Activated CD4-positive, CD25-positive, alpha-beta regulatory T cell (primary cell): ENCODE results near the gene RHOT1.

ENCODE experiments used
- DNase-seq, 4 experiments: peaks; one replicate each; lab custom pipeline; 2025; lab: John Stamatoyannopoulos, UW

Gene RHOT1

DNA sequence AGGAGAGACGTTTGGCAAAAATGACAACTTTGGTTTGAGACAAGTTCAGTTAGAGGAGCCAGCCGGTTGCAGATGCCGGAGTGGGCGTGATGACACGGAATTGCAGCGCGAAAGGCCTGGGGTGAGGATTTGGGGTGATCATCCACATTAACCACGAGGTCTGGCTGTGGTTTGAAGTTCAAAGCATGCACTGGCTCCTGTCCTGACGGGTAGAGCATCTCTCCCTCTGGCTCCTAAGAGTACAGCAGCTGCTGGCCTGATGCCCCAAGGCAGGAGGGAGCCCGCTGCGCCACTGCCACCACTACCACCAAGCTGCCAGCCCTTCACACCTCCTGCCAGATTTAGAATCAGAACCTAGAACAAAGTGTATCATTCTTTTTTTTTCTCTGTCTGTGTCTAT is 127.1 kb downstream of the RHOT1 start:
- DNase-seq = no peak

- no peak for DNase-seq
Measured at GRCh38 chr17:32271844-32272243, 129.5 kb downstream of the RHOT1 start.

GRCh38 chr17:32274101-32274500 is 131.8 kb downstream of the RHOT1 start:
- DNase-seq = no peak

- no peak for DNase-seq
Measured at GRCh38 chr17:32274643-32275042, 132.3 kb downstream of the RHOT1 start.
